Measurements from ENCODE around the gene PSMA2. TPM values are rescaled to one million over a fixed set of nuclear protein-coding genes. Genes with fewer than 3 reads are reported as not detected.

The PSMA2 gene
- total RNA-seq, 2 experiments from 2014 or later = 132 to 133 TPM

DNA sequence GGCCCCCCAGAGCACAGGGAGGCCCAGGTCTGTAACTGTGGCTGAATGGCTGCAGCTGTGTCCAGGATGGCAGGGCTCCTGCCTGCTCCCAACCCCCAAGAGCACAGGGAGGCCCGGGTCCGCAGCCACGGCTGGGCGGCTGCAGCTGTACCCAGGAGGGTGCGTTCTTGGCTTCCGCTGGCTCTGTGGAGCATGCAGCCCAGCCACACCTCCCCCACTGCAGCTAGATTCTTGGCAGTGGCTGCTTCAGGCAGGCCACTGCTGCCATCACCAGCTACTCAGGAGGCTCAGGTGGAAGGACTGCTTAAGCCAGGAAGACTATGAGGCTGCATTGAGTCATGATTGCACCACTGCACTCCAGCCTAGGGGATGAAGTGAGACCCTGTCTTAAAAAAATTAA lies 48.0 kb downstream of the PSMA2 start:
- Mint-ChIP-seq H3K4me1 (peaks cover 15% of the 10 kb centered on the region), H3K27ac (no peak overlapping the region), H3K4me3 (no peak overlapping the region), H3K9me3 (no peaks in the 10 kb centered on the region), H3K36me3 (ENCODE audit: low read depth) (no peaks in the 10 kb centered on the region), H3K27me3 (peaks cover 22% of the 10 kb centered on the region)
- CTCF ChIA-PET = no interaction called here
- POLR2A ChIA-PET = no interaction called here
- DNase-seq = no peak

DNA sequence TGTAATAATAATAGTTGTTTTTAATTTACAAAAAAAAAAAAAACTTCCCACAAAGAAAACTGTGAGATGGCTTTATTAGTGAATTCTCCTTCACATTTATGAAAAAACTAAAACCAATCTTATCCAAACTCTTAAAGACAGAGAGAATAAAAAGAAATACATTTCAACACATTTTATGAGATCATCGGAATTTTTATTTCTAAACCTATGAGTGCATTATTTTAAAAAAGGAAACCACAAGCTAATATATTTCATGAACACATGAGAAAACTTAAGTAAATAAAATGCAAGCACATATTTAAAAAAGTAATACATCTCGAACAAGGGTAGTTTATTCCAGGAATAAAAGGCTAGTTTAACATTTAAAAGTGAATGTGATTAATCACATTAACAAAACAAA lies 51.6 kb downstream of the PSMA2 start:
- no peaks in the 10 kb centered on the region for H3K36me3 Mint-ChIP-seq (ENCODE audit: low read depth)
- ChIA-PET CTCF (no interaction called here), POLR2A (no interaction called here)
- no peak overlapping the region for H3K4me3 Mint-ChIP-seq
- H3K27ac Mint-ChIP-seq = no peak overlapping the region
- DNase-seq = no peak
- H3K27me3 Mint-ChIP-seq = peaks cover 3% of the 10 kb centered on the region
- H3K9me3 Mint-ChIP-seq = no peaks in the 10 kb centered on the region
- no peaks in the 10 kb centered on the region for H3K4me1 Mint-ChIP-seq

DNA sequence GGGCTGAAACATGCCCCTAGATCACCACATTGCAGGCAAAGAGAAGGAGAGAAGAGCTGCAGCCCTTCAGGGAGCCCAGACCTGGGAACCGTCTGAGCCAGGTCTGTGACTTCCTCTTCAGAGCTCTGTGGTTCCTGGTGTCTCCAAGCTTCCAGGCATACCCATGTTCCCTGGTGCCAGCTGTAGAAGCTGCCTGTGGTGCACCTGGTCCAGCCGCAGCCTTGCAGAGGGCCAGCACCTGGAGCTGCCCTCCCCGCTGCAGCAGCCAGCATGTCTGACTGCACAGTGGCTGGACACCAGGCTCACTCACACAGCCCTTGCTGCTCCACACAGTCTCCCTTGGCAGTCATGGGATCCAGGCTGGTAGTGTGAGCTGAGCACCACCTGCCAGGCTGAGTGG lies 53.7 kb downstream of the PSMA2 start:
- Mint-ChIP-seq H3K36me3 (ENCODE audit: low read depth) (no peaks in the 10 kb centered on the region), H3K9me3 (no peaks in the 10 kb centered on the region), H3K4me3 (no peak overlapping the region), H3K27me3 (peaks cover 3% of the 10 kb centered on the region), H3K27ac (no peak overlapping the region), H3K4me1 (no peaks in the 10 kb centered on the region)
- ChIA-PET CTCF (interaction anchor here (1.4 kb wide), 1 partner anchor 20 kb away, joined by 3 read pairs; no protein-coding TSS in a partner anchor), POLR2A (no interaction called here)
- no peak for DNase-seq

DNA sequence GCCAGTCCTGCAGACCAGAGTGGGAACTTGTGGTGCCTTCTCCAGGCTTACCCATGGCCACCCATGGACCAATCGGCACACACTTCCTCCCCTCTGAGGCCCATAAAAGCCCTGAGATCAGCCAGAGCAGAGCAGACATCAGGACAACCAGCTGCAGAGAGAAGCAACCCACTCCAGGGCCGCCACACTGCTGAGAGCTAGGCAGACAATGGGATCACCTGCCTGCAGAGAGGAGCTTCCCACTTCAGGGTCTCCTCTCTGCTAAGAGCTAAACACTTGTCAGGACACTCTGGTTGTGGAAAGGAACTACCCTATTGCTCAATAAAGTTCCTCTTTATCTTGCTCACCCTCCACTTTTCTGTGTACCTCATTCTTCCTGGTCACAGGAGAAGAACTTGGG lies 54.1 kb downstream of the PSMA2 start:
- Mint-ChIP-seq H3K27ac (no peak overlapping the region), H3K9me3 (no peaks in the 10 kb centered on the region), H3K27me3 (peaks cover 3% of the 10 kb centered on the region), H3K36me3 (ENCODE audit: low read depth) (no peaks in the 10 kb centered on the region), H3K4me1 (no peaks in the 10 kb centered on the region), H3K4me3 (no peak overlapping the region)
- no peak for DNase-seq
- ChIA-PET CTCF (interaction anchor here (1.0 to 2.4 kb wide), 2 partner anchors 9 to 935 kb away, joined by 4 to 7 read pairs; no protein-coding TSS in a partner anchor), POLR2A (no interaction called here)

DNA sequence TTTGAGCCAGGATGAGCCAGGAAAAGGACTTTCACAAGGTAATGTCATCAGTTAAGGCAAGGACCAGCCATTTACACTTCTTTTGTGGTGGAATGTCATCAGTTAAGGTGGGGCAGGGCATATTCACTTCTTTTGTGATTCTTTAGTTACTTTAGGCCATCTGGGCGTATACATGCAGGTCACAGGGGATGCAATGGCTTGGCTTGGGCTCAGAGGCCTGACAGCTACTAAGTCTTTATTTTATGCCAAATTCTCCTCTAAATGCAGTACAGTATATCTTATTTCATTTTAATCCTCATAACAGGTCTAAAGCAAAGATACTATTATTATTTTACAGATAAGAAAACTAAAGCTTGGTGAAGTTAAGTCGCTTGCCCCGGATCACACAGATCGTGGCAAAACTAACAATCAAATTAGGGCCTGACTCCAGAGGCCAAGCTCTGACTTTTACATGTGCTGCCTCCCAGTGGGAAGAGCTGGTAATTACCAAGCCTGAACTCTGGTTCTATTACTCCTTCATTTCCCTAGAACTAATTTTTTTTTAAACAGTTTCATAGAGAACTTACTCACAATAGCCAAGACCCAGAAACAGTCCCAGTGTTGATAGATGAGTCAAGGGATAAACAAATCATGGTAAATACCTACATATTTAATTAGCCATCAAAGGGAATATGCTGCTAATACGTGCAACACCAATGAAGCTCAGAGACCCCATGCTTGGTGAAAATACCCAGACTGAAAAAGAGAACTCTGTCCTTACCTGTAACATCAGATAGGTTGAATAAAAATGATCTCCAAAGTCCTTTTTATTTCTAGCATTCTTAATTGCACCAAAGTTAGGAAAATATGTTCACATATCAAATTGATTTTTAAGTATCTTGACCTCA lies 55.5 kb downstream of the PSMA2 start:
- CTCF ChIA-PET = interaction anchor here (0.7 to 2.4 kb wide), 7 partner anchors 10 to 936 kb away, joined by 3 to 7 read pairs (median 4); no protein-coding TSS in a partner anchor
- POLR2A ChIA-PET = no interaction called here
- H3K27me3 Mint-ChIP-seq = peaks cover 3% of the 10 kb centered on the region
- H3K4me3 Mint-ChIP-seq = no peak overlapping the region
- H3K4me1 Mint-ChIP-seq = no peaks in the 10 kb centered on the region
- peak; percentile 48 for DNase-seq
- no peak overlapping the region for H3K27ac Mint-ChIP-seq
- H3K36me3 Mint-ChIP-seq (ENCODE audit: low read depth) = no peaks in the 10 kb centered on the region
- H3K9me3 Mint-ChIP-seq = no peaks in the 10 kb centered on the region

DNA sequence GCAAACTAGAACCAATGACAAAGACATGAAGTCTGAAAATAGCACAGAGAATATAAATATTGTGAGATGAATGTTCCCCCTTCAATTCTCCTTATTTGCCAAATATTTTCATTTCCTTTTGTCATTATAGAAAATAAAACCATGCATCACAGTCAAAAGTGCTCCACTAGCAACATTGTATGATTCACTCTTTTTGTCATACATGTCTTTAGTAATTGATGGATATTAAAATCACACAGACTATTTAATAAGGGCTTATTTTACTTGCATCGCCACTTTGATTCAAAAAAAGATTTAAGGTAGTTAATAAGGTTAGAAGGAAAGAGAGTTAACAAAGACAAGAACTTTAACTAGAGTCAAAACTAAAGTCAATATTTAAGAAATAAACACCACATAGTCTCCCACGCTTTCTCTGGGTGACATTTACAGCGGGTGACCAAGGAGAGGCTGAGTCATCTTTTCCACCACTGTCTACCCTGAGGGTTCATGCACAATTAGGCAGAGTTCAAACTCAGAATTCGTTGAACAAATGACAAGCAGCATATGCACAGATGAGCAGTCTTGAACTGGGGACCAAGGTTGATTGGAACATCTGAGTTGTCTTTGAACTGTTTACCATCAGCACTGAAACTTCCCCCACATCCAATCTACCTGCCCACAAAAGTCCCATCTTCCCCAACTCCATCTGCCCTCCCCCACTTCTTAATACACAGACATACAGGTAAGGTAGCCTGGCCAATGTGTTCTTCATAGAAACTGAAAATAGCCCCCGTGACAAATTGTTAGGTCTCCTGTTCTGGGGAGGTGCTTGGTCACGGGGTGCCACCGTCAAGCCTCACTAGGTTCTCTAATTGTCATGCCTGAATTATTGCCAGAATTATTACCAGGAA lies 62.6 kb downstream of the PSMA2 start:
- no peak overlapping the region for H3K4me3 Mint-ChIP-seq
- no peaks in the 10 kb centered on the region for H3K27me3 Mint-ChIP-seq
- peaks cover 5% of the 10 kb centered on the region for H3K9me3 Mint-ChIP-seq
- H3K27ac Mint-ChIP-seq = peak overlapping the region; percentile 2
- POLR2A ChIA-PET = no interaction called here
- DNase-seq = peak; percentile 32
- no peaks in the 10 kb centered on the region for H3K36me3 Mint-ChIP-seq (ENCODE audit: low read depth)
- H3K4me1 Mint-ChIP-seq = peaks cover 13% of the 10 kb centered on the region
- CTCF ChIA-PET = no interaction called here

DNA sequence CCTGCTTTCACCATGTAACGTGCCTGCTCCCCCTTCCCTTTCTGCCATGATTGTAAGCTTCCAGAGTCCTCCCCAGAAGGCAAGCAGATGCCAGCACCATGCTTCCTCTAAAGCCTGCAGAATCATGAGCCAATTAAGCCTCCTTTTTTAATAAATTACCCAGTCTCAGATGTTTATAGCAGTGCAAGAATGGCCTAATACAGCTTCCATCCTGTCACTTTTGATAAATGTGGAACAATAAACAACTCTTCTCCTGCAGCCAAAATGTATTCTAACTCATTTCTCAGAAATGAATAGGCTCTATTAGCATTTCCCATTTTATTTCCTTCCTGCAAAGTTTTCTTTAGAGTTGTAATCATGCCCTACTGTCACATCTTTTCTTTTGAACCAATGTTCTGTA lies 63.5 kb downstream of the PSMA2 start:
- Mint-ChIP-seq H3K4me1 (peaks cover 13% of the 10 kb centered on the region), H3K27ac (no peak overlapping the region), H3K27me3 (peaks cover 5% of the 10 kb centered on the region), H3K4me3 (no peak overlapping the region), H3K36me3 (ENCODE audit: low read depth) (no peaks in the 10 kb centered on the region), H3K9me3 (peaks cover 8% of the 10 kb centered on the region)
- POLR2A ChIA-PET = no interaction called here
- CTCF ChIA-PET = no interaction called here
- no peak for DNase-seq

Other genes starting within 250 kb of the PSMA2 start
- 1 to 10 TPM; 2.4 to 5.3 TPM for gene C7orf25, start 20.1 kb downstream of the PSMA2 start, total RNA-seq
- 10 to 100 TPM; 47.2 to 47.4 TPM for gene MRPL32, start 202 bp upstream of the PSMA2 start, total RNA-seq
- not detected for gene HECW1, start 180.5 kb upstream of the PSMA2 start, total RNA-seq